ENCODE measurements around the gene IGF2. TPM values are rescaled to one million over a fixed set of nuclear protein-coding genes. Genes with fewer than 3 reads are reported as not detected.

The IGF2 gene
- total and polyA plus RNA-seq, 2 of the 8 experiments (the other 6 are each of a cell fraction or from before 2014, with no cell fraction given) = 0.74 to 1.5 TPM

GRCh38 chr11:2169005-2169378, 29.8 kb upstream of the IGF2 start:
- Histone ChIP-seq H3K4me2 (ENCODE audit: insufficient read depth in 1 of 2, low read depth in 2 of 2, low read length in 2 of 2) (no peak overlapping the region), H3K4ac (replicated peaks; ENCODE audit: insufficient read length, low read depth, low read length) (no peak overlapping the region), H3K79me1 (ENCODE audit: low read depth, low read length) (no peaks in the 10 kb centered on the region), H3K9ac (replicated peaks in 1 of 4; ENCODE audit: extremely low read depth in 1 of 4, low read depth in 3 of 4, low read length in 3 of 4) (no peak overlapping the region), H3K36me3 (ENCODE audit: control insufficient read depth in 2 of 4, insufficient read depth in 4 of 4, low read length in 3 of 4) (no peaks in the 10 kb centered on the region; a peak in 1 of 8 replicates), H2BK15ac (ENCODE audit: low read length) (no peak overlapping the region), H2AK5ac (ENCODE audit: low read depth, low read length) (no peak overlapping the region), H3K56ac (replicated peaks; ENCODE audit: insufficient read length, low read depth, low read length) (no peak overlapping the region), H4K8ac (ENCODE audit: extremely low read depth, insufficient read depth, low read length) (no peak overlapping the region), H2BK20ac (ENCODE audit: low read length) (no peak overlapping the region), H3K23me2 (ENCODE audit: low read depth, low read length) (no peaks in the 10 kb centered on the region), H3K27ac (ENCODE audit: low read depth, low read length) (no peak overlapping the region), H3K23ac (ENCODE audit: insufficient read length) (no peak overlapping the region), H3K4me3 (ENCODE audit: extremely low read depth in 1 of 4, insufficient read depth in 2 of 4, low read depth in 3 of 4, low read length in 4 of 4) (no peak overlapping the region), H4K5ac (ENCODE audit: insufficient read length, low read depth, low read length) (no peak overlapping the region), H3K14ac (ENCODE audit: insufficient read length) (no peak overlapping the region), H4K20me1 (replicated peaks in 1 of 2; ENCODE audit: control insufficient read depth in 1 of 2, insufficient read depth in 2 of 2, low read length in 2 of 2) (no peaks in the 10 kb centered on the region), H3K27me3 (replicated peaks in 1 of 4; ENCODE audit: control insufficient read depth in 3 of 4, extremely low read depth in 1 of 4, insufficient read depth in 3 of 4, low read length in 3 of 4) (peaks cover 0 to 14% (median 0%) of the 10 kb centered on the region in 4 experiments; a peak in 3 of 7 replicates), H4K91ac (replicated peaks; ENCODE audit: insufficient read length, low read length) (no peak overlapping the region), H2AFZ (ENCODE audit: low read length) (no peak overlapping the region), H3K79me2 (ENCODE audit: control insufficient read depth in 1 of 2, insufficient read depth in 2 of 2, low read length in 2 of 2) (no peaks in the 10 kb centered on the region), H3K9me3 (ENCODE audit: insufficient read depth in 2 of 2, low read depth in 1 of 2, low read length in 1 of 2) (no peaks in the 10 kb centered on the region), H2BK120ac (replicated peaks; ENCODE audit: low read depth, low read length) (no peak overlapping the region), H3K4me1 (replicated peaks in 1 of 4; ENCODE audit: control insufficient read depth in 3 of 4, insufficient read depth in 4 of 4, low read length in 3 of 4) (peaks cover 0 to 6% (median 1%) of the 10 kb centered on the region in 4 experiments; a peak in 2 of 7 replicates), H3K18ac (ENCODE audit: extremely low read depth, low read length) (no peak overlapping the region), H2BK5ac (ENCODE audit: low read depth, low read length) (no peak overlapping the region), H2BK12ac (ENCODE audit: low read depth, low read length) (no peak overlapping the region)
- DNase-seq (ENCODE audit: low read depth in 1 of 2, low spot score in 2 of 2) (no peak), FAIRE-seq (no peak)
- POLR2A ChIA-PET (ENCODE audit: partially characterized antibody) = no interaction called here
- CTCF ChIA-PET (ENCODE audit: partially characterized antibody) = interaction anchor here (1.1 to 20.6 kb wide), 6 partner anchors 15 to 136 kb away, joined by 3 to 244 read pairs (median 6); partner anchors contain the start of gene INS
- WGBS, 2 experiments (ENCODE audit: extremely low coverage in 1 of 2, insufficient coverage in 1 of 2, insufficient read length in 1 of 2, insufficient replicate concordance in 2 of 2, low coverage in 1 of 2, low lambda C conversion rate in 2 of 2, missing lambda C conversion rate in 1 of 2) = 76% methylated on average over 9 of the region's 10 CpGs; no CpG with 5 or more reads in 1 of the 2 experiments
- no peak for TF ChIP-seq POU5F1 (IDR thresholded peaks at IDR 0.05; ENCODE audit: low read depth, low read length)
- no peak for TF ChIP-seq FOSL1 (IDR thresholded peaks at IDR 0.05; ENCODE audit: insufficient read depth, low read depth, low read length)
- no peak for TF ChIP-seq RXRA (IDR thresholded peaks at IDR 0.05; ENCODE audit: insufficient read depth, low read depth, low read length)
- TF ChIP-seq SP1 (IDR thresholded peaks at IDR 0.05; ENCODE audit: low read depth, low read length) = no peak
- no peak for TF ChIP-seq ATF2 (IDR thresholded peaks at IDR 0.05; ENCODE audit: low read length)

Data from H1 (cell line).